Measurements from ENCODE around the gene STK32B.

The STK32B gene

DNA sequence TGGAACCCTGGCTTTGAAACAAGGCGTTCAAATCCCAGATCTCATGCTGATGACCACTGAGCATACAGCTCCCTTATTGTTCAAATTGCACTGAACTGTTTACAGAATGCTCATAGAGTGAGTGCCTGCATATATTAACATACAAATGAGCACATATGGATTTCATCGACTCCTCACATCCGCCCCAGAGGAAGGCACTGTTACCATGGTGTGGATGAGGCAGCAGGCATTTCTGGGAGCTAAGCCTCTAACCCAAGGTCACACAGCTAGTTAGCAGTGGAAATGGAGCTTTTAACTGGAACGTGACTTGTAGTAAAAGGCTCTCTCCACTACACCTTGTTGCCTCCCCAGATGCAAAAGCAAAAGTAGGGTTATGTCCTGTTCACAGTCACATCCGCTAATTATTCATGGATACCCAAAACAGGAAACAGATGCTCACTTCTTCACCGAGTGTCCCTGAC, 289.7 kb downstream of the STK32B start:
- H3K27me3 ChIP-seq = no peaks in the 10 kb centered on the region
- intact Hi-C loops (cut with DNase I; ENCODE audit: low total_unique reads) = no loop called here
- TF ChIP-seq, protein P1, sequence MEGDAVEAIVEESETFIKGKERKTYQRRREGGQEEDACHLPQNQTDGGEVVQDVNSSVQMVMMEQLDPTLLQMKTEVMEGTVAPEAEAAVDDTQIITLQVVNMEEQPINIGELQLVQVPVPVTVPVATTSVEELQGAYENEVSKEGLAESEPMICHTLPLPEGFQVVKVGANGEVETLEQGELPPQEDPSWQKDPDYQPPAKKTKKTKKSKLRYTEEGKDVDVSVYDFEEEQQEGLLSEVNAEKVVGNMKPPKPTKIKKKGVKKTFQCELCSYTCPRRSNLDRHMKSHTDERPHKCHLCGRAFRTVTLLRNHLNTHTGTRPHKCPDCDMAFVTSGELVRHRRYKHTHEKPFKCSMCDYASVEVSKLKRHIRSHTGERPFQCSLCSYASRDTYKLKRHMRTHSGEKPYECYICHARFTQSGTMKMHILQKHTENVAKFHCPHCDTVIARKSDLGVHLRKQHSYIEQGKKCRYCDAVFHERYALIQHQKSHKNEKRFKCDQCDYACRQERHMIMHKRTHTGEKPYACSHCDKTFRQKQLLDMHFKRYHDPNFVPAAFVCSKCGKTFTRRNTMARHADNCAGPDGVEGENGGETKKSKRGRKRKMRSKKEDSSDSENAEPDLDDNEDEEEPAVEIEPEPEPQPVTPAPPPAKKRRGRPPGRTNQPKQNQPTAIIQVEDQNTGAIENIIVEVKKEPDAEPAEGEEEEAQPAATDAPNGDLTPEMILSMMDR (IDR thresholded peaks at IDR 0.05) = no peak
- no peaks in the 10 kb centered on the region for H3K4me1 ChIP-seq
- no peak for DNase-seq
- no peaks in the 10 kb centered on the region for H3K9me3 ChIP-seq
- H3K27ac ChIP-seq = no peak overlapping the region
- no peak overlapping the region for H3K4me3 ChIP-seq
- no peaks in the 10 kb centered on the region for H3K36me3 ChIP-seq

DNA sequence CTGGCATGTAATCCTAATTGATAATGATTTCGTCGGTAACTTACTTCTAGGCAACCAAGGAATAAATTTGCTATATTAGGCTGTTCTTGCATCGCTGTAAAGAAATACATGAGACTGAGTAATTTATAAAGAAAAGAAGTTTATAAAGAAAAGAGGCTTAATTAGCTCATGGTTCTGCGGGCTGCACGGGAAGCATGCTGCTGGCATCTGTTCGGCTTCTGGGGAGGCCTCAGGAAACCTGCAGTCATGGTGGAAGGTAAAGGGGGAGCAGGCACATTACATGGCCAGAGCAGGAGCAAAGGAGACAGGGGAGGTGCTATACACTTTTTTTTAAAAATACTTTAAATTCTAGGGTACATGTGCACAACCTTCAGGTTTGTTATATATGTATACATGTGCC, 290.2 kb downstream of the STK32B start:
- H3K27ac ChIP-seq = no peak overlapping the region
- intact Hi-C loops (cut with DNase I; ENCODE audit: low total_unique reads) = no loop called here
- no peaks in the 10 kb centered on the region for H3K36me3 ChIP-seq
- no peaks in the 10 kb centered on the region for H3K9me3 ChIP-seq
- H3K4me1 ChIP-seq = no peaks in the 10 kb centered on the region
- H3K4me3 ChIP-seq = no peak overlapping the region
- TF ChIP-seq, protein P1 (IDR thresholded peaks at IDR 0.05) = no peak
- H3K27me3 ChIP-seq = no peaks in the 10 kb centered on the region
- no peak for DNase-seq

DNA sequence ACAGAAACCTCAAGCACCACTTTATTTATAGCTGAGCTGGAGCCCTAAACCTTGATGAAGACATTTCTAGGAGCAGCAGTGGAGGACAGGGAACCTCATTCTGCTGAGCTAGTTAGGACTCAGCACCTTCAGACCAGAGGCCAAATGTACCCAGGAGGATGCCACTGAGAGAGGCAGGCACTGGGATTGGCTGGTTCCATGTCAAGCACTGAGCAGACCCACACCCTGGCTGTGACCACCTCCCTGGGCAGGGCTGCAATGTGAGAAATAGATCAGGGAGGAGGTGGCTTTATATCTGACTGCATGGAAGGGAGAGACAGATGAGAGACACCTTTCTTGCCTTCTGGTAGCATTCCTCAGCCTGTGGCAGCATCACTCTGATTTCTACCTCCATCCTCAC, 304.6 kb downstream of the STK32B start:
- TF ChIP-seq, protein P1 (IDR thresholded peaks at IDR 0.05) = no peak
- no peaks in the 10 kb centered on the region for H3K4me1 ChIP-seq
- no peaks in the 10 kb centered on the region for H3K9me3 ChIP-seq
- DNase-seq = no peak
- intact Hi-C loops (cut with DNase I; ENCODE audit: low total_unique reads) = no loop called here
- no peaks in the 10 kb centered on the region for H3K27me3 ChIP-seq
- H3K27ac ChIP-seq = no peak overlapping the region
- no peak overlapping the region for H3K4me3 ChIP-seq
- no peaks in the 10 kb centered on the region for H3K36me3 ChIP-seq

DNA sequence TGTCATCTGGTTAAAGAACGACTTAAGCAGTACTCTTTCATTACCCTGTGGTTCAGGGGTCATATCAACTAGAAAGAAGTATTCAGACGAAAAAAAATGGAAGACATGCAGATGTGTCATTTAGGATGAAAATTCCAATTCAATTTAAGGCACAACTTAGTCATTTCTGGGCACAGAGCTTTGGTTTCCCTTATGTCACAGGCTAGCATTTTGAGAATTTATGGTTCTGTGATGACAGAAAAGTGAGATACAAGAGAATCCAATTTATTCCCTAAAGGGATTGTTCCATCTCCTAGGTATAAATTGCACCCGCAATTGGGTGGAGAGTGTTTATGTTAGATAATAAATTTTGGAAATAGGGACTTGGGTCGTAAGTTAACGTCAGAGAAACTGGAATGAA, 306.6 kb downstream of the STK32B start:
- Histone ChIP-seq H3K27ac (no peak overlapping the region), H3K4me3 (no peak overlapping the region), H3K27me3 (no peaks in the 10 kb centered on the region), H3K36me3 (no peaks in the 10 kb centered on the region), H3K9me3 (no peaks in the 10 kb centered on the region), H3K4me1 (no peaks in the 10 kb centered on the region)
- TF ChIP-seq, protein P1 (IDR thresholded peaks at IDR 0.05) = no peak
- intact Hi-C loops (cut with DNase I; ENCODE audit: low total_unique reads) = no loop called here
- DNase-seq = no peak

DNA sequence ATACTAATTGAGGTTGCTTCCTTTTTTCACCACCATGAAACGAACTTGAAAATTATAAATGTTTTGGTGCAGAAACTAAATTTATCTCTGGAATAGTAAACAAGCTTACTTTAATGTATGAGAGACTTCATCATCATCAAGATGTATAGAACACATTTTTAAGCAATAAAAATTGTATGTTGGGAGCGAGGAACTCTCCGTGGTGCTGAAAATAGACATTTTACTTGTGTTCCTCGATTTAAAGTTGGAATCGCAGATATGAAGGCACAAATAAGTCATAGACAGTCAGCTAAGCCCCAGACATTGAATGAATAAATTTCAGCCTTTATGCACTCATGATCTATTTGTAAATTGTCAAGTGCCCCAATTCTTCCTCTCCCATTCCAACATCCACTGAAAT, 310.7 kb downstream of the STK32B start:
- DNase-seq = no peak
- no peaks in the 10 kb centered on the region for H3K4me1 ChIP-seq
- H3K9me3 ChIP-seq = no peaks in the 10 kb centered on the region
- no peaks in the 10 kb centered on the region for H3K36me3 ChIP-seq
- TF ChIP-seq, protein P1 (IDR thresholded peaks at IDR 0.05) = no peak
- no peak overlapping the region for H3K27ac ChIP-seq
- H3K27me3 ChIP-seq = no peaks in the 10 kb centered on the region
- H3K4me3 ChIP-seq = no peak overlapping the region
- intact Hi-C loops (cut with DNase I; ENCODE audit: low total_unique reads) = no loop called here

DNA sequence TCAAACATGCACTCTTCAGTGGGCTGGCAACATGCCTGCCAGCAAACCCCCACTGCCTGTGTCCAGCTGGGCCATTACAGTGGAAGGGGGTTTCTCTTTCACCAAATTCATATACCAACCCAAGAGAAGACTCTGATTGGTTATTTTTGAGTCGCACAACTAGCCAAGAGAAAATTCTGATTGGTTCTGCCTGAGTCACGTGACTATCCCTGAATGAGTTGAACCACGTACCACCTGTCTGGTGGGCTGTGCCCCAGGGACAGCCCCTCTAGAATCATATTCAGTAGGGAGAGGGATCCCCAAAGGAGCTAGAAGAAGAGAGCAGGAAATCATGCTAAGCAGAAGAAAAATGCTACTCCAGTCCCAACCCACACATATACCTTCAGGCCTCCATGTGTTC, 313.1 kb downstream of the STK32B start:
- Histone ChIP-seq H3K9me3 (no peaks in the 10 kb centered on the region), H3K27ac (no peak overlapping the region), H3K27me3 (no peaks in the 10 kb centered on the region), H3K4me3 (no peak overlapping the region), H3K4me1 (no peaks in the 10 kb centered on the region), H3K36me3 (no peaks in the 10 kb centered on the region)
- intact Hi-C loops (cut with DNase I; ENCODE audit: low total_unique reads) = no loop called here
- no peak for DNase-seq
- TF ChIP-seq, protein P1 (IDR thresholded peaks at IDR 0.05) = no peak
